CD8-positive, alpha-beta memory T cell (primary cell): Measurements from ENCODE around the gene FCF1. TPM values are rescaled to one million over a fixed set of nuclear protein-coding genes. Genes with fewer than 3 reads are reported as not detected.

Source experiments
- CTCF ChIA-PET: fragments of 350-600 bp; sonication (Branson Sonifier 250); formaldehyde crosslinking; loops from one replicate; lab custom pipeline; 2021; ENCODE audit warnings: antibody characterized with exemption; lab: Charles Lee
- POLR2A ChIA-PET: fragments of 350-600 bp; sonication (Branson Sonifier 250); formaldehyde crosslinking; loops from one replicate; lab custom pipeline; 2021; ENCODE audit warnings: antibody characterized with exemption; lab: Charles Lee
- DNase-seq, 5 donors: peaks; one replicate each; pipeline versions ENCODE4 v3.0.0 to v3.0.0-alpha.2; 2020 to 2022; ENCODE audit warnings: mixed read lengths in 1 of 5
- H3K27ac ChIP-seq: one replicate; pipeline ENCODE4 v1.7.0; 2013; ENCODE audit warnings: low read depth, mild to moderate bottlenecking, low read length, moderate library complexity
- H3K27me3 ChIP-seq: 2 replicates; pipeline ENCODE4 v1.7.0; 2013; ENCODE audit warnings: low read length, mild to moderate bottlenecking; ENCODE audit not compliant: insufficient read depth, poor library complexity, severe bottlenecking
- H3K36me3 ChIP-seq: 2 replicates; pipeline ENCODE4 v1.7.0; 2013; ENCODE audit warnings: mild to moderate bottlenecking, low read length, moderate library complexity; ENCODE audit not compliant: insufficient read depth
- H3K4me1 ChIP-seq: 2 replicates; pipeline ENCODE4 v1.7.0; 2013; ENCODE audit warnings: mild to moderate bottlenecking, low read length, moderate library complexity; ENCODE audit not compliant: insufficient read depth
- H3K4me3 ChIP-seq: 2 replicates; pipeline ENCODE4 v1.7.0; 2013; ENCODE audit warnings: mild to moderate bottlenecking, low read length
- H3K9me3 ChIP-seq: 2 replicates; pipeline ENCODE4 v1.7.0; 2013; ENCODE audit warnings: mild to moderate bottlenecking, low read length
- H3K27ac Mint-ChIP-seq, 8 donors: one replicate each; pipeline ENCODE4 v1.8.0; 2020 to 2021; ENCODE audit warnings: mixed read lengths in 8 of 8, mild to moderate bottlenecking in 6 of 8, inconsistent platforms in 3 of 8, moderate library complexity in 3 of 8
- H3K27me3 Mint-ChIP-seq, 2 donors: one replicate each; pipeline ENCODE4 v1.8.0; 2020 to 2021; ENCODE audit warnings: mixed read lengths in 2 of 2, mild to moderate bottlenecking in 1 of 2, moderate library complexity in 1 of 2
- H3K36me3 Mint-ChIP-seq, 3 donors: one replicate each; pipeline ENCODE4 v1.8.0; 2020 to 2021; ENCODE audit warnings: mixed read lengths in 3 of 3, inconsistent platforms in 1 of 3, mild to moderate bottlenecking in 1 of 3
- H3K4me1 Mint-ChIP-seq, 3 donors: one replicate each; pipeline ENCODE4 v1.8.0; 2020 to 2021; ENCODE audit warnings: mixed read lengths in 3 of 3, inconsistent platforms in 1 of 3, mild to moderate bottlenecking in 1 of 3
- H3K4me3 Mint-ChIP-seq, 7 donors: one replicate each; pipeline ENCODE4 v1.8.0; 2020 to 2021; ENCODE audit warnings: mixed read lengths in 7 of 7, mild to moderate bottlenecking in 6 of 7, moderate library complexity in 4 of 7, inconsistent platforms in 2 of 7
- H3K9me3 Mint-ChIP-seq, 5 donors: one replicate each; pipeline ENCODE4 v1.8.0; 2020 to 2022; ENCODE audit warnings: mixed read lengths in 5 of 5, mild to moderate bottlenecking in 3 of 5, moderate library complexity in 2 of 5, inconsistent platforms in 1 of 5
- polyA plus RNA-seq: library from polyadenylated mRNA; unstranded; fragments of 300-500 nt; fragmentation: Illumina TruSeq; gene quantifications from one replicate; pipeline ENCODE4 v1.2.3, GENCODE V29; 2021
- total RNA-seq, 2 experiments: library from RNA; stranded (reverse); gene quantifications; one replicate each; pipeline ENCODE4 v1.2.3, GENCODE V29; 2021

The FCF1 gene
- total and polyA plus RNA-seq, 3 experiments from 2014 or later: 33.0 to 88.6 (median 87.2) TPM

DNA sequence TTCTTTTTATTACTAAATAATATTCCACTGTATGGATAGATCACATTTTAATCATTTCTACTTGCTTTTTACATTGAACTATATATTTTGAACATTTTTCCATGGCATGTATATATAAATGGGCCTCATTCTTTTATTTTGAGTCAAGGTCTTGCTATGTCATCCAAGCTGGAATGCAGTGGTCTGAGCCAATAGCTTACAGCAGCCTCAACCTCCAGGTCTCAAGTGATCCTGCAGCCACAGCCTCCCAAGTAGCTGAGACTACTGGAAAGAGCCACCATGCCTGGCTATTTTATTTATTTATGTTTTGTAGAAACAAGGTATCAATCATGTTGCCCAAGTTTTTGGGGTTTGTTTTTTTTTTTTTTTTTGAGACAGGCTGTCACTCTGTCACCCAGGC is 7.6 kb downstream of the FCF1 start:
- ChIA-PET CTCF (interaction anchor here (1.5 kb wide), 1 partner anchor 43 kb away, joined by 3 read pairs; the partner anchor contains the start of gene YLPM1), POLR2A (no interaction called here)
- Histone ChIP-seq H3K27ac (no peak overlapping the region), H3K9me3 (no peaks in the 10 kb centered on the region), H3K27me3 (no peaks in the 10 kb centered on the region), H3K4me3 (no peak overlapping the region), H3K36me3 (peaks cover 30% of the 10 kb centered on the region), H3K4me1 (no peaks in the 10 kb centered on the region)
- DNase-seq: no peak
- H3K4me3 Mint-ChIP-seq: no peak overlapping the region
- no peak overlapping the region for H3K27ac Mint-ChIP-seq
- no peaks in the 10 kb centered on the region for H3K9me3 Mint-ChIP-seq
- peaks cover 12 to 62% (median 20%) of the 10 kb centered on the region in 3 donors for H3K36me3 Mint-ChIP-seq
- H3K4me1 Mint-ChIP-seq: peaks cover 7 to 15% (median 8%) of the 10 kb centered on the region in 3 donors
- no peaks in the 10 kb centered on the region for H3K27me3 Mint-ChIP-seq

DNA sequence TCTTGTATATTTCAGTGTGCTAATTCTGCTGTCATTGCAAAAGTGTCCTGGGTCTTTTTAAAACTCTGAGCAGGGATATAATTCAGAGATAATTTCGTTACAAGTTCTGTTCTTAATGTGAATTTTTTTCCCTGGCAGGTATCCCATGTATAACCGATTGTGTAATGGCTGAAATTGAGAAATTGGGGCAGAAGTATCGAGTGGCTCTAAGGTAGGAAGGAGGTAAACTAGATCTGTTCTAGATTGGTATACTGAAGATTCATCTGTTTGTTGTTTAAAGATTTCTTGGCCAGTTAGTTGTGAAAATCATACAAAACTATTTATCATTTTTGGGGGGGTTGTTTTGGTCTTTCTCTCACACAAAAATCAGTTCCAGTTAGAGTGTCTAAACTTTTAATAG is 10.2 kb downstream of the FCF1 start:
- no peaks in the 10 kb centered on the region for H3K4me1 ChIP-seq
- Mint-ChIP-seq H3K9me3 (no peaks in the 10 kb centered on the region), H3K27me3 (no peaks in the 10 kb centered on the region), H3K4me3 (no peak overlapping the region), H3K4me1 (peaks cover 0 to 4% (median 0%) of the 10 kb centered on the region in 3 donors), H3K36me3 (peaks cover 12 to 48% (median 16%) of the 10 kb centered on the region in 3 donors), H3K27ac (peak overlapping the region in 2 of 8 donors; percentile 42 to 74)
- ChIA-PET POLR2A (interaction anchor here (0.6 kb wide), 1 partner anchor 169 kb away, joined by 3 read pairs; no protein-coding TSS in a partner anchor), CTCF (no interaction called here)
- H3K36me3 ChIP-seq: peaks cover 13% of the 10 kb centered on the region
- H3K4me3 ChIP-seq: no peak overlapping the region
- H3K27me3 ChIP-seq: no peaks in the 10 kb centered on the region
- no peak for DNase-seq
- H3K27ac ChIP-seq: no peak overlapping the region
- no peaks in the 10 kb centered on the region for H3K9me3 ChIP-seq

DNA sequence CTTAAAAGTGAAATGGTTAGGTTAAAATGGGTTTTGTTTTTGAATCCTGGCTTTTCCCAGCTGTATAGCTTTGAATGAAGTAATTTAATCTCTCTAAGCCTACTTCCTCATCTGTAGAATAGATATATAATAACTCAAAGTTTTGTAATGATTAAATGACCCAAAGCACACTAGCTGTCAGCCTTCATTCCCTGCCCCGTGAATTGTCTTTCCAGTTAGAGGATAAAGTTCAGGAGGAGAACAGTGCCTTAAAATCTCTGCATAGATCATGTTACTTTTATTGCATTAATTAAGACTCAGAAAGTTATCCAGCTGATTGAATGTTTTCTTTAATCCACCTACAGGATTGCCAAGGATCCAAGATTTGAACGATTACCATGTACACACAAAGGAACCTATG is 19.4 kb downstream of the FCF1 start:
- H3K4me1 ChIP-seq: no peaks in the 10 kb centered on the region
- H3K27ac ChIP-seq: no peak overlapping the region
- ChIA-PET CTCF (no interaction called here), POLR2A (interaction anchor here (1.1 kb wide), 1 partner anchor 121 kb away, joined by 3 read pairs; the partner anchor contains the start of gene LTBP2)
- H3K4me1 Mint-ChIP-seq: no peaks in the 10 kb centered on the region
- no peak overlapping the region for H3K27ac Mint-ChIP-seq
- H3K4me3 ChIP-seq: no peak overlapping the region
- H3K36me3 Mint-ChIP-seq: peaks cover 3 to 66% (median 17%) of the 10 kb centered on the region in 3 donors
- H3K36me3 ChIP-seq: peaks cover 15% of the 10 kb centered on the region
- no peaks in the 10 kb centered on the region for H3K27me3 ChIP-seq
- H3K9me3 ChIP-seq: no peaks in the 10 kb centered on the region
- H3K4me3 Mint-ChIP-seq: no peak overlapping the region
- H3K27me3 Mint-ChIP-seq: no peaks in the 10 kb centered on the region
- no peaks in the 10 kb centered on the region for H3K9me3 Mint-ChIP-seq
- no peak for DNase-seq

DNA sequence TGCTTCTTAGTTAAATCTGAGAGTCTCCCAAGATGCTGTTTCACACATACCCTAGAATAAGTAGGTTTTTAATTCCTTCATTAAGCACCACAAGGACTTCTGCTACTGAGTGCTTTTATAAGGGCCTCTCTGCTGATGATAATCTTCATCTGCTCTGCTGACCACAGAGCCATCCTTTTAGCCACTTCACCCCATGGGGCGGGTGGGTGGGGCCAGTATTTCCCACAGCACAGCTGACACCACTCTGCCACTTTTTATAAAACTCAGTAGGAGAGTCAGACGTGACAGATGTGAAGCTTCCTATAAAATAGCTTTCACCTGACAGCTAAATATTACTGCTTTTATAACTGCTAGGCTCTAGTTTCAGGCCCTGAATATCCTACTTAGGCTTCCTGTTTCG is 20.3 kb downstream of the FCF1 start:
- Mint-ChIP-seq H3K9me3 (no peaks in the 10 kb centered on the region), H3K4me3 (no peak overlapping the region), H3K36me3 (peaks cover 3 to 68% (median 17%) of the 10 kb centered on the region in 3 donors), H3K27me3 (no peaks in the 10 kb centered on the region), H3K27ac (no peak overlapping the region), H3K4me1 (no peaks in the 10 kb centered on the region)
- DNase-seq: no peak
- Histone ChIP-seq H3K36me3 (peaks cover 15% of the 10 kb centered on the region), H3K9me3 (no peaks in the 10 kb centered on the region), H3K27ac (no peak overlapping the region), H3K4me3 (no peak overlapping the region), H3K4me1 (no peaks in the 10 kb centered on the region), H3K27me3 (no peaks in the 10 kb centered on the region)
- CTCF ChIA-PET: interaction anchor here (1.0 kb wide), 1 partner anchor 121 kb away, joined by 3 read pairs; the partner anchor contains the start of gene LTBP2
- POLR2A ChIA-PET: no interaction called here

DNA sequence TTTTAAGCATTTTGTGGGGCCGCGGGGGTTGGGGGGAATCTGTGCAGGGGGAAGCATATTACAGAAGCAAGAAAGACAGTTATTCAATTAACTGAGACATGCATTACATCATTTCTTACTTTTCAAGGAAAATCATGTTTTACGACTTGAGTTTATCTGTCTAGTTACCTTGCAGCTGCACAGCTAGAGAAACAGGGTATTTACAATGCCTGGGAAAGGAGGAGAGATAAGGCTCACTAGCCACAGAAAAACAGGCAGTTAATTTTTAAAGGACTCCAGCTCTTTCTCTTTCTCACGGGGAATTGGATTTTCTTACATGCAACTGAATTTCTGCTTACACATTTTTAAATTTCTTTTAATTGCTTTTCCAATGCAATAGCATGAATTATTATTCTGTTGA is 22.2 kb downstream of the FCF1 start:
- ChIA-PET CTCF (interaction anchor here (1.4 kb wide), 1 partner anchor 126 kb away, joined by 3 read pairs; no protein-coding TSS in a partner anchor), POLR2A (interaction anchor here (0.6 kb wide), 1 partner anchor 27 kb away, joined by 5 read pairs; no protein-coding TSS in a partner anchor)
- Mint-ChIP-seq H3K27me3 (no peaks in the 10 kb centered on the region), H3K36me3 (peaks cover 3 to 75% (median 17%) of the 10 kb centered on the region in 3 donors), H3K27ac (peak overlapping the region in 2 of 8 donors; percentile 17 to 54), H3K4me3 (no peak overlapping the region), H3K9me3 (no peaks in the 10 kb centered on the region), H3K4me1 (no peaks in the 10 kb centered on the region)
- no peaks in the 10 kb centered on the region for H3K27me3 ChIP-seq
- no peak overlapping the region for H3K4me3 ChIP-seq
- no peaks in the 10 kb centered on the region for H3K4me1 ChIP-seq
- no peak overlapping the region for H3K27ac ChIP-seq
- H3K36me3 ChIP-seq: peaks cover 15% of the 10 kb centered on the region
- no peaks in the 10 kb centered on the region for H3K9me3 ChIP-seq
- DNase-seq: no peak

DNA sequence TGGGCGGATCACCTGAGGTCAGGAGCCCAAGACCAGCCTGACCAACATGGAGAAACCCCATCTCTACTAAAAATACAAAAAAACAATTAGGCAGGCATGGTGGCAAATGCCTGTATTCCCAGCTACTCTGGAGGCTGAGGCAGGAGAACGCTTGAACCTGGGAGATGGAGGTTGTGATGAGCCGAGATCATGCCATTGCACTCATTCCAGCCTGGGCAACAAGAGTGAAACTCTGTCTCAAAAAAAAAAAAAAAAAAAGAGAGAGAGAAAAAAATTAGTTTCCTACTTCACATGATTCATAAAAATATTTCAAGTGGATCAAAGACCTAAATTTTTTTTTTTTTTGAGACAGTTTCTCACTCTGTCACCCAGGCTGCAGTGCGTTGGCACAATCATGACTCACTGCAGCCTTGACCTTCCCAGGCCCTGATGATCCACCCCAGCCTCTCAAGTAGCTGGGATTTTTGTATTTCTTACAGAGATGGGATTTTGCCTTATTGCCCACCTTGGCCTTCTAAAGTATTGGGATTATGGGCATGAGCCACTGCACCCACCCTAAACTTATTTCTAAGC is 24.9 kb downstream of the FCF1 start:
- no peak for DNase-seq
- CTCF ChIA-PET: interaction anchor here (1.2 kb wide), 1 partner anchor 129 kb away, joined by 5 read pairs; no protein-coding TSS in a partner anchor
- no peaks in the 10 kb centered on the region for H3K27me3 ChIP-seq
- Mint-ChIP-seq H3K4me1 (no peaks in the 10 kb centered on the region), H3K9me3 (no peaks in the 10 kb centered on the region), H3K4me3 (no peak overlapping the region), H3K27ac (no peak overlapping the region), H3K27me3 (no peaks in the 10 kb centered on the region), H3K36me3 (peaks cover 3 to 55% (median 14%) of the 10 kb centered on the region in 3 donors)
- no peaks in the 10 kb centered on the region for H3K4me1 ChIP-seq
- POLR2A ChIA-PET: no interaction called here
- no peak overlapping the region for H3K4me3 ChIP-seq
- H3K27ac ChIP-seq: no peak overlapping the region
- H3K36me3 ChIP-seq: peaks cover 15% of the 10 kb centered on the region
- H3K9me3 ChIP-seq: no peaks in the 10 kb centered on the region

DNA sequence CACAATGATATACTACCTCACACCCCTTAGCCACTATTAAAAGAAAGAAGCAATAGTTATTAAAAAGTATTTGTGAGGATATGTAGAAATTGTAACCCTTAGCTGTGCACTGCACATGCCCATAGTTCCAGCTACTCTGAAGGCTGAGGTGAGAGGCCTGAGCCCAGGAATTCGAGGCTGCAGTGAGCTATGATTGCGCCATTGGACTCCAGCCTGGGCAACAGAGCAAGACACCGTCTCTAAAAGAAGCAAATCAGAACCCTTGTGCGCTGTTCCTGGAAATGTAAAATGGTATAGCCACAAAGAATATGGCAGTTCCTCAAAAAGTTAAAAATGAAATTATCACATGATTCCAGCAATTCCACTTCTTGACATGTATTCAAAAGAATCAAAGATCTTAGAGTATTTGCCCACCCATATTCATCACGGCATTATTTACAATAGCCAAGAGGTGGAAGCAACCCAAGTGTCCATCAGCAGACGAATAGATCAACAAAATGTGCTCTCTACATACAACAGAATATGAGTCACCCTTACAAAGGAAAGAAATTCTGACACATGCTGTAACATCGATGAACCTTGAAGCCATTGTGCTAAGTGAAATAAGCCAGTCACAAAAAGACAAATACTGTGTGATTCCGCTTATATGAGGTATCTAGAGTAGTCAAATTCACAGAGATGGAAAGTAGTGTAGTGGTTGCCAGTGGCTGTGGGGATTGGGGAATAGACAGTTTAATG is 26.5 kb downstream of the FCF1 start:
- peak overlapping the region in 2 of 8 donors; percentile 5 to 21 for H3K27ac Mint-ChIP-seq

DNA sequence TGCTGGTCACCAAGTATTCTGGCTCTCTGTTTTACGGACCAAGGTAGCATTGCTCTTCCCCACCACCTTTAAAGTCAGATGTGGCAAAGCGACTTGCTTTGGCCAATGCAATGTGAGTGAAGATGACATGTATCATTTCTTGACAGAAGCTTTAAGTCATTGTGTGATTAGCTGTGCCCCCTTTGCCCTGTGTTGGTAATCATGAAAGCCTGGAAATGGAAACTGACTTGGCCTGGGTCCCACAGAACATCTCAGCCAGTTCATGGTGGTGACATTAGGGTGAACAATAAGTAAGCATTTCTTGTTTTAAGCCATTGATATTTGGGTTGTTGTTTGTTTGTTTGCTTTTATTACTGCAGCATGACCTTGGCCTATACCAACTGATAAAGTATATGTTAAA is 34.3 kb downstream of the FCF1 start:
- no peak overlapping the region for H3K27ac Mint-ChIP-seq
- no peaks in the 10 kb centered on the region for H3K27me3 ChIP-seq
- CTCF ChIA-PET: no interaction called here
- H3K4me3 Mint-ChIP-seq: no peak overlapping the region
- no peak overlapping the region for H3K4me3 ChIP-seq
- POLR2A ChIA-PET: no interaction called here
- no peaks in the 10 kb centered on the region for H3K4me1 Mint-ChIP-seq
- H3K4me1 ChIP-seq: no peaks in the 10 kb centered on the region
- H3K36me3 ChIP-seq: no peaks in the 10 kb centered on the region
- no peaks in the 10 kb centered on the region for H3K9me3 ChIP-seq
- H3K9me3 Mint-ChIP-seq: peaks cover 0 to 5% (median 5%) of the 10 kb centered on the region in 5 donors
- no peak overlapping the region for H3K27ac ChIP-seq
- H3K27me3 Mint-ChIP-seq: peaks cover 0 to 4% of the 10 kb centered on the region in 2 donors
- H3K36me3 Mint-ChIP-seq: peaks cover 0 to 4% (median 1%) of the 10 kb centered on the region in 3 donors
- DNase-seq: no peak

More for the DNA sequence above, 26.5 kb downstream of the FCF1 start:
- H3K9me3 ChIP-seq: no peaks in the 10 kb centered on the region
- H3K9me3 Mint-ChIP-seq: no peaks in the 10 kb centered on the region
- H3K4me3 Mint-ChIP-seq: no peak overlapping the region
- DNase-seq: no peak
- H3K4me1 Mint-ChIP-seq: no peaks in the 10 kb centered on the region
- H3K4me1 ChIP-seq: no peaks in the 10 kb centered on the region
- no peak overlapping the region for H3K27ac ChIP-seq
- no peaks in the 10 kb centered on the region for H3K27me3 Mint-ChIP-seq
- H3K36me3 Mint-ChIP-seq: peaks cover 3 to 40% (median 10%) of the 10 kb centered on the region in 3 donors
- ChIA-PET CTCF (no interaction called here), POLR2A (no interaction called here)
- H3K4me3 ChIP-seq: no peak overlapping the region
- H3K36me3 ChIP-seq: peaks cover 4% of the 10 kb centered on the region
- H3K27me3 ChIP-seq: no peaks in the 10 kb centered on the region
